Spleen (tissue), 7 donors: ENCODE results near the gene TBX3.

ENCODE experiments used
- CTCF ChIP-seq, 11 experiments: fragments of 200-600 bp in 7 of 11; fragments of 450-650 bp in 4 of 11; sonication (generic) in 4 of 11; IDR thresholded peaks in 8 of 11; conservative IDR thresholded peaks in 3 of 11; 1 replicate in 7 of 11; 2 replicates in 4 of 11; pipeline versions ENCODE4 v1.4.0 to v1.8.0; 2016 to 2021; ENCODE audit warnings: antibody characterized with exemption in 11 of 11, inconsistent platforms in 4 of 11, mild to moderate bottlenecking in 1 of 11
- POLR2AphosphoS5 ChIP-seq, 3 donors: sonication (generic); formaldehyde crosslinking; IDR thresholded peaks; one replicate each; pipeline ENCODE4 v1.5.1; 2017; ENCODE audit warnings: antibody characterized with exemption in 3 of 3
- donor health status: DM: no; HTN: no; CAD: no; lungs with moderate emphysema.
- donor health status: DM: no; HTN: no; CAD: no.
- donor health status: DM: no; HTN: no; CAD: no.

- TF ChIP-seq POLR2AphosphoS5 (IDR thresholded peaks at IDR 0.05) = no peak
- no peak for TF ChIP-seq CTCF (IDR thresholded peaks at IDR 0.05 in 8 of 11, conservative IDR thresholded peaks at IDR 0.05 in 3 of 11)
Observed at GRCh38 chr12:114636723-114637480, 47.1 kb downstream of the TBX3 start.
